HEK293T (cell line): ENCODE measurements around the gene IRF2.

Source experiments
- ARNT ChIP-seq: fragments of 450-650 bp; IDR thresholded peaks from 2 replicates; pipeline ENCODE4 v1.6.1; 2017; ENCODE audit warnings: mild to moderate bottlenecking
- BHLHE40 ChIP-seq: fragments of 450-650 bp; IDR thresholded peaks from 2 replicates; pipeline ENCODE4 v1.6.1; 2016; ENCODE audit warnings: mild to moderate bottlenecking, moderate library complexity, borderline replicate concordance
- ELF4 ChIP-seq: fragments of 450-650 bp; IDR thresholded peaks from 2 replicates; pipeline ENCODE4 v1.6.1; 2017; ENCODE audit warnings: antibody characterized with exemption
- FOXA1 ChIP-seq: fragments of 450-650 bp; IDR thresholded peaks from 2 replicates; pipeline ENCODE4 v1.6.1; 2016; ENCODE audit warnings: mild to moderate bottlenecking
- FOXK2 ChIP-seq: fragments of 450-650 bp; IDR thresholded peaks from 2 replicates; pipeline ENCODE4 v1.6.1; 2016; ENCODE audit warnings: mild to moderate bottlenecking
- FOXM1 ChIP-seq: fragments of 450-650 bp; IDR thresholded peaks from 2 replicates; pipeline ENCODE4 v1.6.1; 2017; ENCODE audit warnings: mild to moderate bottlenecking, borderline replicate concordance
- LEF1 ChIP-seq: fragments of 450-650 bp; IDR thresholded peaks from 2 replicates; pipeline ENCODE4 v1.6.1; 2017; ENCODE audit warnings: mild to moderate bottlenecking, borderline replicate concordance
- NFRKB ChIP-seq: fragments of 450-650 bp; IDR thresholded peaks from 2 replicates; pipeline ENCODE4 v1.6.1; 2016; ENCODE audit warnings: mild to moderate bottlenecking, moderate library complexity
- SP1 ChIP-seq: fragments of 450-650 bp; IDR thresholded peaks from 2 replicates; pipeline ENCODE4 v1.6.1; 2017
- SUZ12 ChIP-seq: fragments of 450-650 bp; IDR thresholded peaks from 2 replicates; pipeline ENCODE4 v1.6.1; 2016; ENCODE audit warnings: mild to moderate bottlenecking
- TARDBP ChIP-seq: fragments of 450-650 bp; IDR thresholded peaks from 2 replicates; pipeline ENCODE4 v1.6.1; 2016
- TF ChIP-seq, protein P1 (sequence below): fragments of 450-650 bp; IDR thresholded peaks from 2 replicates; pipeline ENCODE4 v1.6.1; 2016

DNA sequence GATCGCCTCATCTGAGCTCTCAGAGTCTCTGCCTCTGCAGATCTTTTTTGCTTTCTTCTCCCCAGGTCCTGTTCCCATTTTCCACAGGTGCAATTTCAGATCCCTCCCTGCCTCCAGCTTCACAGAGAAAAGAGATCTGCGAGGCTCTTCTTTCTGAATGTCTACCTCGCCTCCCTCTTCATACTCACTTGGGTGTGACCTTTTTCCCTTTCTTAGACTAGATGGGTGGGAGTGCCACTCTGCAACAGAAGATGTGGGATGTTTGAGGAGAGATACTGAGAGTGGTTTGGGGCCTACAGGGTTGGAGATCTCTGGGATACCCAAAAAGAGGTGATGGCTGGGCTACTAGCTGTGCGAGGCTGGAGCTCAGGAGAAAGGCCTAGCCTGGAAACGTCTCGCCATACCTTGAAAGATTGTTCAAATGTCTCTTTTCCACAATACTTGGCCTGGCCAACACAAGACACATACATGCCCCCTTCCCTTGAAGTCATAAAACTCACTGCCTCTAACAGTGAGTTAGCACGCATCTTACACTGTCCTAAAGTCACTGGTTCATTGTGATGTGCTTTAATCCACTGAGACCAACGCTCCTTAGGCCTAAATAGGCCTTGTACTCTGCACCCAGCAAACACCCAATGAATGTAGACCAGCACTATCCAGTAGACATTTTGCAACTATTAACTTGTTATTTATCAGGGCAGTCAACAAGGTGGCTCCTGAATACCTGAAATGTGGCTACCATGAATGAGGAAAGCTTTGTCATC, 33.6 kb downstream of the IRF2 start:
- TF ChIP-seq NFRKB (no peak), FOXM1 (no peak), LEF1 (no peak), TARDBP (no peak), ELF4 (no peak), SUZ12 (no peak), FOXA1 (no peak), SP1 (no peak), BHLHE40 (no peak), ARNT (no peak), FOXK2 (no peak)
- TF ChIP-seq, protein P1, sequence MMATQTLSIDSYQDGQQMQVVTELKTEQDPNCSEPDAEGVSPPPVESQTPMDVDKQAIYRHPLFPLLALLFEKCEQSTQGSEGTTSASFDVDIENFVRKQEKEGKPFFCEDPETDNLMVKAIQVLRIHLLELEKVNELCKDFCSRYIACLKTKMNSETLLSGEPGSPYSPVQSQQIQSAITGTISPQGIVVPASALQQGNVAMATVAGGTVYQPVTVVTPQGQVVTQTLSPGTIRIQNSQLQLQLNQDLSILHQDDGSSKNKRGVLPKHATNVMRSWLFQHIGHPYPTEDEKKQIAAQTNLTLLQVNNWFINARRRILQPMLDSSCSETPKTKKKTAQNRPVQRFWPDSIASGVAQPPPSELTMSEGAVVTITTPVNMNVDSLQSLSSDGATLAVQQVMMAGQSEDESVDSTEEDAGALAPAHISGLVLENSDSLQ: no peak
